ENCODE measurements around the gene KCTD6. TPM values are rescaled to one million over a fixed set of nuclear protein-coding genes. Genes with fewer than 3 reads are reported as not detected.

Gene KCTD6
- total RNA-seq, 1 experiment from 2014 or later, result 14.2 TPM

GRCh38 chr3:58474348-58474911, 17.5 kb upstream of the KCTD6 start:
- no peak for DNase-seq (ENCODE audit: low spot score)
- intact Hi-C loops (cut with micrococcal nuclease; ENCODE audit: unreplicated experiment), result no loop called here
- Histone ChIP-seq H3K27ac (ENCODE audit: low read depth, low read length, poor library complexity, severe bottlenecking) (no peak overlapping the region), H3K4me3 (ENCODE audit: low read depth, low read length, poor library complexity, severe bottlenecking) (no peak overlapping the region), H3K27me3 (replicated peaks; ENCODE audit: insufficient read depth, low read depth, low read length, poor library complexity) (no peaks in the 10 kb centered on the region), H3K9me3 (ENCODE audit: low read depth, low read length, poor library complexity, severe bottlenecking) (no peaks in the 10 kb centered on the region), H3K4me1 (ENCODE audit: insufficient read depth, low read length, poor library complexity, severe bottlenecking) (peaks cover 31% of the 10 kb centered on the region), H3K36me3 (ENCODE audit: insufficient read depth, low read length, poor library complexity, severe bottlenecking) (no peaks in the 10 kb centered on the region)
- TF ChIP-seq CTCF (conservative IDR thresholded peaks at IDR 0.05; ENCODE audit: low read depth, low read length) (no peak), EZH2 (IDR thresholded peaks at IDR 0.05; ENCODE audit: borderline replicate concordance, low read depth, low read length, poor library complexity, severe bottlenecking) (no peak)
- no TSS peak for BruUV-seq (replicated peaks)
- ChIA-PET CTCF (no interaction called here), POLR2A (ENCODE audit: low non-redundant PET) (no interaction called here)

GRCh38 chr3:58474967-58475578, 16.8 kb upstream of the KCTD6 start:
- Histone ChIP-seq H3K4me3 (ENCODE audit: low read depth, low read length, poor library complexity, severe bottlenecking) (no peak overlapping the region), H3K27ac (ENCODE audit: low read depth, low read length, poor library complexity, severe bottlenecking) (no peak overlapping the region), H3K4me1 (ENCODE audit: insufficient read depth, low read length, poor library complexity, severe bottlenecking) (peaks cover 31% of the 10 kb centered on the region), H3K9me3 (ENCODE audit: low read depth, low read length, poor library complexity, severe bottlenecking) (no peaks in the 10 kb centered on the region), H3K27me3 (replicated peaks; ENCODE audit: insufficient read depth, low read depth, low read length, poor library complexity) (no peaks in the 10 kb centered on the region), H3K36me3 (ENCODE audit: insufficient read depth, low read length, poor library complexity, severe bottlenecking) (no peaks in the 10 kb centered on the region)
- BruUV-seq (replicated peaks), result no TSS peak
- no peak for TF ChIP-seq EZH2 (IDR thresholded peaks at IDR 0.05; ENCODE audit: borderline replicate concordance, low read depth, low read length, poor library complexity, severe bottlenecking)
- TF ChIP-seq CTCF (conservative IDR thresholded peaks at IDR 0.05; ENCODE audit: low read depth, low read length), result no peak
- DNase-seq (ENCODE audit: low spot score), result no peak
- CTCF ChIA-PET, result no interaction called here
- intact Hi-C loops (cut with micrococcal nuclease; ENCODE audit: unreplicated experiment), result no loop called here
- POLR2A ChIA-PET (ENCODE audit: low non-redundant PET), result no interaction called here

- no peak overlapping the region for H3K4me3 ChIP-seq (ENCODE audit: low read depth, low read length, poor library complexity, severe bottlenecking)
- BruUV-seq (replicated peaks), result no TSS peak
- intact Hi-C loops (cut with micrococcal nuclease; ENCODE audit: unreplicated experiment), result no loop called here
- H3K9me3 ChIP-seq (ENCODE audit: low read depth, low read length, poor library complexity, severe bottlenecking), result no peaks in the 10 kb centered on the region
- TF ChIP-seq EZH2 (IDR thresholded peaks at IDR 0.05; ENCODE audit: borderline replicate concordance, low read depth, low read length, poor library complexity, severe bottlenecking), result no peak
- no peak for TF ChIP-seq CTCF (conservative IDR thresholded peaks at IDR 0.05; ENCODE audit: low read depth, low read length)
- H3K4me1 ChIP-seq (ENCODE audit: insufficient read depth, low read length, poor library complexity, severe bottlenecking), result peaks cover 14% of the 10 kb centered on the region
- CTCF ChIA-PET, result no interaction called here
- no peaks in the 10 kb centered on the region for H3K27me3 ChIP-seq (replicated peaks; ENCODE audit: insufficient read depth, low read depth, low read length, poor library complexity)
- POLR2A ChIA-PET (ENCODE audit: low non-redundant PET), result no interaction called here
- no peak overlapping the region for H3K27ac ChIP-seq (ENCODE audit: low read depth, low read length, poor library complexity, severe bottlenecking)
- no peak for DNase-seq (ENCODE audit: low spot score)
- H3K36me3 ChIP-seq (ENCODE audit: insufficient read depth, low read length, poor library complexity, severe bottlenecking), result no peaks in the 10 kb centered on the region
These were observed 13.1 kb upstream of the KCTD6 start for GRCh38 chr3:58478781-58479180.

Data from A673 (cell line).